Testis (tissue), 2 donors: ENCODE results near the gene NOM1.

Experiments used
- CTCF ChIP-seq, 3 experiments: fragments of 450-650 bp in 2 of 3; fragments of 200-600 bp in 1 of 3; sonication (generic) in 1 of 3; IDR thresholded peaks; one replicate each; pipeline ENCODE4 v1.5.1; 2016 to 2019; ENCODE audit warnings: antibody characterized with exemption in 3 of 3, mild to moderate bottlenecking in 2 of 3, moderate library complexity in 1 of 3
- POLR2A ChIP-seq: fragments of 450-650 bp; IDR thresholded peaks from one replicate; pipeline ENCODE4 v1.6.1; 2017; ENCODE audit warnings: antibody characterized with exemption, mild to moderate bottlenecking, moderate library complexity

- TF ChIP-seq CTCF (IDR thresholded peaks at IDR 0.05) (no peak), POLR2A (no peak)
Observed at GRCh38 chr7:156942708-156943090, 6.8 kb upstream of the NOM1 start.
